CD4-positive, alpha-beta T cell treated with Interleukin-15 for 4 hours (primary cell): ENCODE measurements around the gene LCA5L.
"Not testable (repeated sequence)": the region's sequence is repeated elsewhere in the genome, so short reads cannot be mapped to it uniquely, and the experiment has no call there.

Experiments
- DNase-seq: peaks from one replicate; pipeline ENCODE4 v3.0.0-alpha.2; 2020; ENCODE audit warnings: low spot score

LCA5L gene

DNA sequence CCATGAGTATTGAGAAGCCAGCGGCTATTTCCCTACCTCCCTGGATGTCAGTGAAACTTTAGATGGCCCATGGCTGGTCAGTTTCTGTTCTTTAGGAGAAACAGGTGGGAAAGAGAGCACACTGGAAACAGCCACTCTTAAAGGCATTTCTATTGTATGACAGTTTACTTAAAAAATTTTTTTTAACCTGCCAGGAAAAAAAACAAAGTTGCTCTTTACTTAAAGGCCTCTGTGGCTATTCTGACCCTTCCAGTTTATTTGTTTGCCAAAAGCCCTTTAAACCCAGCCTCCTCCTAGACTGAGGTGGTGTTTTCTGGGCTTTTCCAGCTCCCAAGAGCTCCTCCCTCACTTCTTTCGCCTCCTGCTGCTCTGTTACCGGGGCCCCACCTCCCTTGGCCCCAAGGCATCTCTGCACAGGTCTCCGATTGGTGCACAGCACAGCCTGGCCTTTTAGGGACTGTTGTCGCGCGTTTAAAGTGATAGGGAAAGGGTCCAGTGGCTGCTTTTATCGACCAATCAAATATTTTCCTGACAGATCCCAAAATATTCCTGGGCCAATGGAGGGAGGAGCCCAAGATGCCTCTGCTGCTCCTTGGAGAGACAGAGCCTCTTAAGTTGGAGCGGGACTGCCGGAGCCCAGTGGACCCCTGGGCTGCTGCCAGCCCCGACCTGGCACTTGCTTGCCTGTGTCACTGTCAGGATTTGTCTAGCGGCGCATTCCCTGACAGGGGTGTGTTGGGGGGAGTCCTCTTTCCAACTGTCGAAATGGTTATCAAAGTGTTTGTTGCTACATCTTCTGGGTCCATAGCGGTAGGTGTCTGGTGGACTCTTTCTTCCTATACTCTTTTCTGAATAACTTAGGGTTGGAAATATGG, 6.0 kb upstream of the LCA5L start, which contains the start of gene SH3BGR:
Gene SH3BGR (plus strand): TSS at position 639 of the 875 bp plus-strand sequence. CDS start 127 bp downstream, at position 766.
- no peak for DNase-seq

DNA sequence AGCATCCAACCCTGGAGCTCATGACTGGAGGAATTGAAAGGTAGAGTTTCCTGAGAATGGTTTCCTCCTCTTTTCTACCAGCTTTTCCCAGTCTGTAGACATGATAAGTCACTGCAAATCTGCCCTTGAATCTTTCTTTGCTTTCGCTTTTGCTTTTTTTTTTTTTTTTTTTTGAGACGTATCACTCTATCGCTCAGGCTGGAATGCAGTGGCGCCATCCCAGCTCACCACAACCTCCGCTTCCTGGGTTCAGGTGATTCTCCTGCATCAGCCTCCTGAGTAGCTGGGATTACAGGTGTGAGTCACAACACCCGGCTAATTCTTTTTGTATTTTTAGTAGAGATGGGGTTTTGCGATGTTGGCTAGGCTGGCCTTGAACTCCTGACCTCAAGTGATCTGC, 1.7 kb upstream of the LCA5L start:
- DNase-seq, result no peak

DNA sequence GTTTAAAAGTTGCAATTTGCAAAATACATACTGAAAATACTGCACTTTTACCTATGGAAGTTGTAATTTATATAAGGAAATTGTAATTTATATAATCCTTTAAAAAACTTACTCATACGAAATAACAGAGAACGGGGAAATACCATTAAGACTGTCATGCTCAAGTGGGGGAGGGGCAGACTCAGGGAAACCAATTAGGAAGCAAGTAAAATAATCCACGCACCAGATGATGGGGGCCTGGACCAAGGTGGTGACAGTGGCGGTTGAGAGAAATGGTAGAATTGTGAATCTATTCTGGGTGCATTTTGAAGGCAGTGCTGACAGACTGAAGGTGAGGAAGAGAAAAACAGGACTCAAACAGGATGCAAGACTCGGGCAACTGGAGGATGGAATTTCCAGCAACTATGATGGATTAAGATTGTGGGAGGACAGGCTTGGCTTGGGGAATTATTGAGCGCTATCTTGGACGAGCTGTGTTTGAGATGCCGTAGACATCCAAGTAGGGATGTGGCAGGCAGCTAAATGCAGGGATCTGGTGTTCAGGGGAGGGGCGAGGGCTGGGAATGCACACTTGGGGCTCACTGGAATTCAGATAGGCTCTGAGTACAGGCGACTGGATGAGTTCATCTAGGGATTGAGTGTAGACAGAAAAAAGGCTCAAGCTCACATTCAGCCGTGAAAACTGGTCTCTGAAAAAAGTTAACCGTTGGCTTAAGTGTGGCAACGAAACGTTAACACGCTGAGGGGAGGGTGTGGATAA, 977 bp downstream of the LCA5L start:
- DNase-seq, result no peak

DNA sequence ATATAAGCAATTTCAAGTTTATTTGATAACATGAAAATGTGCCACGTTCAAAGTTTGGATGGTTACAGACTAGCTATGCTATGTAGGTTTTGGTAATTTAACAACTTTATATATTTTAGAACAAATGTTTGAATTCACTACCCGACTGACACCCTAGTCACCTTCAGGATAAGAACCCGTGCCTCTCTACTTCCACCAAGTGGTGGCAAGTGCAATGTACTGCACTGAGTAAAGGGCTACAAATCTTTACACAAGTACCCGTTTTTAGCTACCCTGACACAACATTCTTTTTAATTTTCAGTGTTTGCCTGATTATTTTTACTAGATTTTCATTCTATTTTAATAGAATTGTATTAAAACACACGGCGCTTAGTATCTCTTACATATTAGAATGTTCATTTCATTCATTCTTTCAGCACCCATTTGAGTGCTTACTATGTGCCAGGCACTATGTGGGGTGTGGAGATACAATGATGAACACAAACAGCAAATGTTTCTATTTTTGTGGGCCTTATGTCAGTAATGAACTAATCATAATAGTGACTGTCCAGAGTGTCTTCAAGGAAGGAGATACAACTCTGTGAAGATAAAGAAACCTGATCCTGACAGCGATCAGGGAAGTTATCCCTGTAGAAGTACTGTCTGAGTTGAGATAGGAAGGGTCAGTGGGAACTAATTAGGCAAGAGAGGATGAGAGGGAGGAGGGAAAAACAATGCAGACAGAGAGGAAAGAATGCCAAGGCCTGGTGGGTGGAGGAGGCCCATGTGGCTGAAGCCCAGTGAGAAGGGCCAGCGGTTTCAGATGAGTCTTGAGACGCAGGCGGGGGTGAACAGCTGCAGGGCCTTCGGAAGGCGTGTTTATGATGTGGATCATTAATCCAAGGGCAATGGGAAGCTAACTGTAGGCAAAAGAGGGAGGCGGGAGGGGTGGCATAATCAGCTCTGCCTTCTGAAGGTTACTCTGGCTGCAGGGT, 3.8 kb downstream of the LCA5L start:
- peak; percentile 50 for DNase-seq

DNA sequence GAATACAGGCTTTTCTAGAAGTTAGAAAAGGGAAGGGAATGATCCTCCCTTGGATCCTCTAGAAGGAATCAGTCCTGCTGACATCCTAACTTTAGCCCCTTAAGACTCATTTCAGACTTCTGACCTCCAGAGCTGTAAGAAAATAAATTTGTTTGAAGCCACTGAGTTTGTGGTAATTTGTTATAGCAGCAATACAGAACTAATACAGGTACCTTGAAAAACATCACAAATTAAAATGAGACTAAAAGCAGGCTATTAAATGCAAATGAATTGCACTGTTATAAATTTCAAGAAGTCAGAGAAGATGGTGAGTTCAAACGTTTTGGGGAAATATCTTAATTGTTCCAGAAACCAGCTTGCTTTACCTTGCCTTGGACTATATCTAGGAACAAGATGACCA, 6.3 kb downstream of the LCA5L start:
- no peak for DNase-seq

DNA sequence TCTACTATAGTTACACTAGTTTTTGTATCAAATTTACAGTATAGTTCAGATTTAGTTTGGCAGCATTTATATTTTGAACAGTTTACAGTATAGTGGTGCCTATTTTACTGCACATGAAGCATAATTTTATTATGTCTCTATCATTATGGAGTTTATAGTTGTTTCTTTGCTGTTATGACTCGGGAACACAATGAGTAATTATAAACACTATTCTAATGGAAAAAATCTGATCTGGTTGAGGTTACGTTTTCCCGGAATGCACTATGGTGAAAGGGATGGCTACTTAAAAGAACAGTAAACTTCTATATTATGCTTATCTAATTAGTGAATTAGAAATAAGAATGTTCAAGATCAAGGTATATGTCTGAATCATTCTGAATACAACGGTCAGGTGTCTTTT, 10.6 kb downstream of the LCA5L start:
- DNase-seq, result no peak

DNA sequence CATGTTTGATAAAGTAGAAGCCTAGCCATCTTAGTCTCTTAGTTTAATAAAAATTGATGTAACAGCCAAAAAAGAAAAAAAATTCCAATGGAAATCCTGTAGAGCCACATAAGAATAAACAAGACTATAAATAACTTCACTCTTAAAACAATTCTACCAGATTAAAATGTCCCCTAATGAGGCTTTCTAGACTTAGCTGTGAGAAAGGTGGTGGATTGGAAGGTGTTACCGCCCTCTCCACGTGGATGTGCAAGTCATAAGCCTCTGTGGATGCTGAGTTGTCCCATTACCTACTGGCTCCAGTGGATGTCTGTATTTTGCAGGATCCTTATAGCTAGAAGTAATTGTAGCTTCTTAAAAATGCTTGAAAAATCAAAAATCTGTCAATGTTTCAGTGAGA, 14.6 kb downstream of the LCA5L start:
- no peak for DNase-seq

DNA sequence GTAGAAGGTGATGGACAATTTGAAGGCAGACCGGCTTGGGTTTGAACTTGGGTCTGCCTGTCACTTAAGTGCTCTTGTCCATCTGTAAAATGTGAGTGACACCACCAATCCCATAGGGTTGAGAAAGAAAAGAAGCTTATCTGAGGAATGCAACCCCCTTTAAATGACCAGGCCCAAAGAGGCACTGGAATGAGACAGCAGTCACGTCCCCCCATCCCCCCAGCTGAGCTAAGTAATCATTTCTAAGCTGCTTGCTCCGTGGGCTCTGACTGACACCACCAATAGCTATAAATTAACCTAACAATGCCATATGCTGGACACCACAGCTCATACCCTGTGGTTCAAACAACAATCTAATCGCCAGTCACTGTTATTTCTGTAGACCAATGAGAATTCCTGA, 15.1 kb downstream of the LCA5L start:
- DNase-seq, result no peak

DNA sequence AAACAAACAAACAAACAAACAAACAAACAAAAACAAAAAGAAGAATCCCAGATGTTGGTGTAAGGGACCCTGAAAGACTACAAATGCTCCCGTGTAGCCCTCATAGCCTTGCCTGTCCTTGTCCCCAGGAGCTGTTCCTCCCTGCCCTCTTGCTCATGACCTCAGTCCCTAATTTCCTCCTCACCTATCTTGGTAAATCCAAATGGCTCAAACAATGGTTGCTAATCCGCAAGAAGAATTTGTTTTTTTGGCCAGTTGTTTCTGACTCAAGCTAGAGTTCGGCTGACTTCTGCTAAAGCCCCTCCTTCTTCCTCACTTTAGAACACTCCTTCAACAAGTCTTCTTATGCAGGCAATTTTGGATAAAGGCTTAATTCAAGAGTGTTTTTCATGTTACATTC, 15.6 kb downstream of the LCA5L start:
- DNase-seq, result no peak

DNA sequence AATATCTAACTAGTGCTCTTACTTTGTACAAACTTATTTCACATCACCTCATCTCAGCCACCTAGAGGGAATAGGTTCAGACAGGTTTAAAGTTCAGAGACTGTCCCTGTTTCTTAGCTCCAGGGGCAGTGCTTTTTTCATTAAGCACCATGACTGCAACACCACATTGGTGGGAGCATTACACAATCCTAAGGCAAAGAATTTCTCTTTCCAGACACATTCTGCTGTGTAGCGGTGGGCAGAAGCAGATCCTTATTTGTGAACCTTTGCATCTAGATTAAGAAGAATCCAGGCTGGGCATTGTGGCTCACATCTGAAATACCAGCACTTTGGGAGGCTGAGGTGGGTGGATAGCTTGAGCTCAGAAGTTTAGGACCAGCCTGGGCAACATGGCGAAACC, 16.1 kb downstream of the LCA5L start:
- DNase-seq, result no peak

DNA sequence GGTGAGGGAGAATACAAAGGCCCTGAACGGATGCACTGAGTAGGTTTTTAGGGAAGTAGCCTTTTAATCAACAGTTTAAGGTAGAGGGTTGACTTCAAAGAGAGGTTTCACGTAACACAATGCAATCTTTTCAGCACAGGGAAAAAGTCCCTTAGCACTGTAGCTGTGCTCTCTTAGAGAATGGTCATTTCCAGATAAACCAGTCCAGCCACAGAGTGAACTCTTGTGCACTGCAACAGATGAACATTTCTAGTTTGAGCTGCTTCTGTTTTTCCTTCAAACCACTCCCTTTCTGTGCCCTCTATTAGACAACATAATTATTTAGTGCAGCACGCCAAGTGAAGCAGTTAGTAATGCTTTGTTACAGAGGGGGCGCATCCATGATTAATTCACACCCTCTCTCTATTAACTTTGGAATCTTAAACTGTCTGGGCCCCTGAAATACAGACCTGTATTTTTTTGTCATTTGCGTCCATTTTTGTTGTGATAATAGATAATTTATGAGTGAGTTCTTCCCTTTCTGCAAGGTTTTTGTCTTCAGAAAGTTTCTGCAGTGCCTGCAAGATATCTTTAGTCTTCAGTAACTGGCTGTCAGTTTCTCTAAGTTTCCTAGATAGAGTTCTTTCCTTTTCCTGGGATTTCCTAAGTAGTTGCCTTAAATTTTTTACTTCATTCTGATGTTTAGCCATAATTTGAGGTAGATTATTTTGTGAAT, 22.9 kb downstream of the LCA5L start:
- DNase-seq, result no peak

DNA sequence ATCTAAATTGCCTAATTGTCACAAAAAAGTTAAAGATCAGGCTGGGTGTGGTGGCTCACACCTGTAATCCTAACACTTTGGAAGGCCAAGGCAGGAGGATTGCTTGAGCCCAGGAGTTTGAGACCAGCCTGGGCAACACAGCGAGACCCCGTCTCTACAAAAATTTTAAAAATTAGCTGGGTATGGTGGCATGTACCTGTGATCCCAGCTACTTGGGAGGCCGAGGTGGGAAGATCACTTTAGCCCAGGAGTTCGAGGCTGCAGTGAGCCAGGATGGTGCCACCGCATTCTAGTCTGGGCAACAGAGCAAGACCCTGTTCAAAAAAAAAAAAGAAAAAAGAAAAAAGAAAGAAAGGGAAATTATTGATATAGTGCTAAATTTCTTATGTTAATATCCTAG, 26.4 kb downstream of the LCA5L start:
- not testable (repeated sequence) for DNase-seq

DNA sequence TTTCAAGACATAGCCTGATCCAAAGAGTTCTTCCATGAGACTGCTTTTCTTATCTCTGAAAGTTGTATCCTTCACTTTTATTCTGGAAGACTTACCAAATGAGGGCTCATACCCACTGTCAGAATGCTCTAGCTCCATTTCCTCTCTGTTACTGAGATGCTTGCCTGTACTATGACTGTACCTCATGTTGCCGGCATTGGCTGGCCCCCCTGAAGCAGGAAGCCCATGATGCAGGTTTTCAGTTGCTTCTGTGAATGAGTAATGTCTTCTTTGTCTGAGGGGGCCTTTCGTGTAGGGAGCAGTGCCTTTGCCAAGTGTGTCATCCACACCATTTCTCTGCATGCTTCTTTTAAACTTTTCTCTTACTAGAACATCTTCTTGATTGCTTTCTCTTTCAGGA, 39.5 kb downstream of the LCA5L start:
- DNase-seq, result no peak

DNA sequence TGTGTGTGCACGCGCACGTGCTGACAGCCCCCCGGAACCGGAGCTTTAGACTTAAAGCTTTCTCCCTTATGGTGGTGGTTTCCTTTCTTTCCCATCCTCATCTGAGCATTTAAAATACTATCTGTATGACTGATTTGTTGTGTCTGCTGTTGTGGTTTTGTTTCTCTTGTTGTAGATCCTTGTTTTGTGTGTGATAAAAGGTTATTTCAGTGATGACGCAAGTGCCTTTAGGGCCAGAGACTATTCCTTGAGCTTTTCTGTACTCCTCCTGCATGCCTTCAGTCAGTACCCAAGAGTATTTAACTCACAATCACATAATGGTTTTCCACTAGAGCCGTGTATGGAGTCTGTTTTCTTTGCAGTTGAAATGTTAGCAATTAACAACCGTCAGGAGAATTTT, 45.4 kb downstream of the LCA5L start:
- no peak for DNase-seq

DNA sequence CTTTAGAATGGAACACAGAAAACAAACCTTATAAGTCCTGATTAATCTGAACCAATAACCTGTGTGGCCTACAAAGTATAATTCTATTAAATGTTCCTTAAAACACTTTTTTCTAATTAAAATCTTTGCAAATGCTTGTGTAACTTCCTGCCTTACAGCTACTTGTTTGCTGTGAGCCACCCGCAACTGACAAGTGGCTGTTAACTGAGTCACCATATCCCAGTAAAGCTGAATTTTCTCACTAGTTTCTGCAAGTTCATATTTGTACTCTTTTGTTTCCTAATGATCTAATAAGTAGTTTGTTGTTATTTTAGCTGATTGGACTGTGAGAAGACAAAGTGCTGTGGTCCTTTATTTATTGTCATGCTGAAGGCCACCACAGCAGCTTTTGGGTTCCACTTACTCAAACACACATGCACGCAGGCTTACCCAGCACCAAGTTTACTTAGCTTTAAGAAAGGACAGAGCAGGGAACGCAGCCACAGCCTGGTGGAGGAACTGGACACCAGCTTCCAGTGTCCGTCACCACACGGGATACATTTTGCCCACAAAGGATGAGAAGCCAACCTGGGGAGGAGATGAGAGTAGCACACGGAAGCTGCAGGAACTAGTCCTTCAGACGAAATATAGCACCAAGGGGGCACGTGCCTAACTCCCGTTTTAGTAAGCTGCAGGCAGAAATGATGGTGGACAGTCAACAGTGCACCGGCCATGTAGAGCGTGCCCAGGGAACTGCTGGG, 47.8 kb downstream of the LCA5L start:
- no peak for DNase-seq

DNA sequence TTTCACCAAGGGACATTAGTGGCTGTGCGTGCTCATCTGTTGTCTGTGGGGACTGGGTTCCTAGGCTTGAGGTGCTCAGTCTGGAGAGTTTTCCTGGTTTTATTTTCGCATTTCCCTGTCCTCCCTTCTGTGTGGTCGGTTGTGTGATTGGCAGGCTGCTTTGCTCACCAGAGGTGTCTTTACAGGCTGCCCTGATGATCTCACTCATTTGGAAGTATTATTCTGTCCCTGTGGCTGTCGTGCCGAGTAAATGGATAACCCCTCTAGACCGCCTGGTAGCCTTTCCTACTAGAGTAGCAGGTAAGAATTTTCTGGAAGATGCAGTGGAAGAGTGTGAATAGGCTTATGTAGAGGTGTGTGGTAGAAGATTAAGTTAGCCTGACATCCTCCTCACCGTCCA, 52.6 kb downstream of the LCA5L start:
- no peak for DNase-seq

DNA sequence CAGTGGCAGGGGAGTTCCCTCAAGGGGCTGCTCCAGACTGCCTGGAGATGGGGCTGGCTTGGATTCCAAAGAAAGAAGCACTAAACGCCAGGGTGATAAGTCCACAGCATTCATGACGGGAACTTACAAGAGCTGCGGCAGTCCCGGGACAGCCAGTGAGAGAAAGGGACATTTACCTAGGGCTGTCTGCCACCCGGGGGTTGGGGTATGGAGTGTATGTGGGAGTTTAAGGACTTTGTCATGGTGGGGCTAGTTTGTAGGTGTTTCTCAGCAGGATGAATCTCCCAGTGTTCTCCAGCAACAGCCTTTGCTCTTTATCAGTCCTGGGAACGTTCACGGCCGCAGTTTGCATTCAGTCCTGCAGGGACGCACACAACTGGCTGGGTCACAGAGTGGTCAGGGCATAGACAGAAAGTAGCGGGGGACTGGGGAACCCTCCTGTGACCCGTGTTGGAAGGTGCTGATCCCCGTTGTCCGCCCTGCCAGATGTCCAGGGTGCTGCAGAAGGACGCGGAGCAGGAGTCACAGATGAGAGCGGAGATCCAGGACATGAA, 55.3 kb downstream of the LCA5L start:
- no peak for DNase-seq

DNA sequence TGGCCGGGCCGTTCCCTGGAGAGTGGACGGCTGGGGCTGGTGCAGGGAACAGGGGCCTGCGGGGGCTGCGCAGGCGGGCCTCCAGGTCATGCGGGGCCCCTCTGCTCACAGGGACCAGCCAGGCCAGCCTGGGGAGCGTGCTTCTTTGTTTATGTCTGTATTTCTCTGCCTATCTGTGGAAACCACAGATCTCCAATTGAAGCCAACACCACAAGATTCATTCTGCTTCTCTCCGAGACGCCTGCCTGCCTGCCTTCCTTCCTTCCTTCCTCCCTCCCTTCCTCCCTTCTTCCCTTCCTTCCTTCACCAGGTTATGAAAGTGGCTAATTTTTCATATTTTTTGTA, 56.8 kb downstream of the LCA5L start:
- DNase-seq, result no peak

DNA sequence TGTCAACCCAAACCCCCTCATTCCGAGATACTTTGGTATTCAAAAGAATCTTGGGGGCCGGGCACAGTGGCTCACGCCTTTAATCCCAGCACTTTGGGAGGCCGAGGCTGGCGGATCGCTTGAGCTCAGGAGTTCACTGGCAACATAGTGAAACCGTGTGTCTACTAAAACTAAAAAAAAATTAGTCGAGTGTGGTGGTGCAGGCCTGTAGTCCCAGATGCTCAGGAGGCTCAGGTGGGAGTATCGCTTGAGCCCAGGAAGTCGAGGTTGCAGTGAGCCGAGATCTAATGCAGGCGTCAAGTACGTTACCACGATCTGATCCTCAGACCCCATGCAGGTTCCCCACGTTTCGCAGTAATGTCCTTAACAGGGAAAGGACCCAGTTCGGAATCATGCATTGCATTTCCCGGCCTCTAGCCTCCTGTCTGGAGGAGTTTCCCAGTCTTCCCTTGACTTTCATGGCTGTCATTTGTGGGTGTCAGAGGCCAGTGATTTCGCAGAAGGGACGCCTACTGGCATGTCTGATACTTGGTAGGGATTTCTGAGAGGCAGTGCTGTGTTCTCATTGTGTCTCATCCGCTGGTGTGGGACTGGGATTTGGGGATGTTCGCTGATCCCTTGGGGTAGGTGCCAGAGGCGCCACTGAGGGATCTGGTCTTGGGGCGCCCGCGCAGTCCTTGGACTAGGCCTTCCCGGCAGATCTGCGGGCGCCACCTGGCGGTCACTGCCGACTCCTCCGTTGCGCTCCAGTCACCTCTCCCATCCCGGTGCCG, 57.4 kb downstream of the LCA5L start:
- DNase-seq, result peak; percentile 84
